NB4 (cell line): ENCODE data around the gene CHD2.

Source experiments
- POLR2A ChIP-seq: IDR thresholded peaks from 2 replicates; pipeline ENCODE4 v1.6.1; 2011; ENCODE audit warnings: mild to moderate bottlenecking; ENCODE audit not compliant: insufficient read length; ENCODE audit errors: extremely low read depth
- TF ChIP-seq, protein P1 (sequence below): IDR thresholded peaks from one replicate; pipeline ENCODE4 v1.5.1; 2012; ENCODE audit warnings: low read depth, low read length
- TF ChIP-seq, protein P2 (sequence below): IDR thresholded peaks from 2 replicates; pipeline ENCODE4 v1.6.1; 2011; ENCODE audit warnings: low read depth, low read length

DNA sequence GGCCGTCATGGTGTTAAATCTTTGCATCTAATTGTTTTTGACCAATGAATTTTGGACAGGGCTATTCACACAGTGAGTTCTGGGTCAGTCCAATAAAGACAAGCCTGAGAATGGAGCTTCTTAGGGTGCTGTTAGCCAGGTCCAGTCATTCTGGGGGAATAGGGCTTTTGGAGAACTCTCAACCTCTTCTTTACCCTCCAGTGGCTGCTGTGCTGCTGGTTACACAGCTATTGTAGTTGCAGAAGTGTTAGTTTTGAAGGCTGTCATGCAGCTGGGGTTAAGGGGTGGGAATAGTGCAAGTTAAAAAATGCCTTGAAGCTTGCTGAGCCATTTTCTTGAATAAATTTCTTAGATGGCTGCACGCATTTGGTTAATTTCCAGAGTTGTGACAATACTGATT is 89.9 kb downstream of the CHD2 start:
- no peak for TF ChIP-seq POLR2A
- TF ChIP-seq, protein P1, sequence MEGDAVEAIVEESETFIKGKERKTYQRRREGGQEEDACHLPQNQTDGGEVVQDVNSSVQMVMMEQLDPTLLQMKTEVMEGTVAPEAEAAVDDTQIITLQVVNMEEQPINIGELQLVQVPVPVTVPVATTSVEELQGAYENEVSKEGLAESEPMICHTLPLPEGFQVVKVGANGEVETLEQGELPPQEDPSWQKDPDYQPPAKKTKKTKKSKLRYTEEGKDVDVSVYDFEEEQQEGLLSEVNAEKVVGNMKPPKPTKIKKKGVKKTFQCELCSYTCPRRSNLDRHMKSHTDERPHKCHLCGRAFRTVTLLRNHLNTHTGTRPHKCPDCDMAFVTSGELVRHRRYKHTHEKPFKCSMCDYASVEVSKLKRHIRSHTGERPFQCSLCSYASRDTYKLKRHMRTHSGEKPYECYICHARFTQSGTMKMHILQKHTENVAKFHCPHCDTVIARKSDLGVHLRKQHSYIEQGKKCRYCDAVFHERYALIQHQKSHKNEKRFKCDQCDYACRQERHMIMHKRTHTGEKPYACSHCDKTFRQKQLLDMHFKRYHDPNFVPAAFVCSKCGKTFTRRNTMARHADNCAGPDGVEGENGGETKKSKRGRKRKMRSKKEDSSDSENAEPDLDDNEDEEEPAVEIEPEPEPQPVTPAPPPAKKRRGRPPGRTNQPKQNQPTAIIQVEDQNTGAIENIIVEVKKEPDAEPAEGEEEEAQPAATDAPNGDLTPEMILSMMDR: no peak
- TF ChIP-seq, protein P2, sequence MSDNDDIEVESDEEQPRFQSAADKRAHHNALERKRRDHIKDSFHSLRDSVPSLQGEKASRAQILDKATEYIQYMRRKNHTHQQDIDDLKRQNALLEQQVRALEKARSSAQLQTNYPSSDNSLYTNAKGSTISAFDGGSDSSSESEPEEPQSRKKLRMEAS: no peak
